Tibial nerve (tissue), 4 donors: ENCODE measurements around the gene MPL.

Experiments used
- EP300 ChIP-seq, 2 donors: sonication (generic); formaldehyde crosslinking; IDR thresholded peaks; one replicate each; pipeline ENCODE4 v1.6.1; 2017; ENCODE audit warnings: antibody characterized with exemption in 2 of 2, mild to moderate bottlenecking in 1 of 2
- POLR2A ChIP-seq, 2 donors: fragments of 450-650 bp; IDR thresholded peaks; one replicate each; pipeline ENCODE4 v1.6.1; 2017; ENCODE audit warnings: antibody characterized with exemption in 2 of 2, mild to moderate bottlenecking in 2 of 2, moderate library complexity in 2 of 2
- TF ChIP-seq, protein P1 (sequence below), 5 experiments: fragments of 200-600 bp in 3 of 5; fragments of 450-650 bp in 2 of 5; sonication (generic) in 3 of 5; IDR thresholded peaks; one replicate each; pipeline ENCODE4 v1.5.1; 2016 to 2019; ENCODE audit warnings: antibody characterized with exemption in 5 of 5, mild to moderate bottlenecking in 3 of 5, moderate library complexity in 2 of 5

DNA sequence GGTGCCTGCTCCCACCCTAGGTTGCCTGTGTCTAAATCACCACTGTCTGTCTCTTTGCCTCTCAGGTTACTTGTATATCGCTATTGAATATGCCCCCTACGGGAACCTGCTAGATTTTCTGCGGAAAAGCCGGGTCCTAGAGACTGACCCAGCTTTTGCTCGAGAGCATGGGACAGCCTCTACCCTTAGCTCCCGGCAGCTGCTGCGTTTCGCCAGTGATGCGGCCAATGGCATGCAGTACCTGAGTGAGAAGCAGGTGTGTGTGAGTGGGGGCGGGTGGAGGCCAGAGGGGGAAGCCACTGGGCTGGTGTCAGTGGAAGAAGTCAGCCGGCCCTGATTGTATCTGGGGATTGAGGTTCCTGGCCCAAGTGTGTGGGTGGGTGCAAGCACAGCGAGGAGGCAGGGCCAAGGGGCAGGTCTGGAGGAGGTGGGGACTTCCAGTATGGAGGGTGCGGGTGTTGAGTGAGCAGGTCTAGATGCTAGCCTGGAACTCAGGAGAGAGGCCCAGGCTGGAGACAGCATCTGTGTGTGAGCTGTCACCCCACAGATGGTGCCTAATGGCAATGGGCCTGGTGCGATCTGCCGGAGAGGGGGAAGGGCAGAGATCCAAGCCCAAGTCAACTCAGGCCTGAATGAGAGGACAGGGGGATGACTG lies 19.7 kb upstream of the MPL start:
- TF ChIP-seq, protein P1, sequence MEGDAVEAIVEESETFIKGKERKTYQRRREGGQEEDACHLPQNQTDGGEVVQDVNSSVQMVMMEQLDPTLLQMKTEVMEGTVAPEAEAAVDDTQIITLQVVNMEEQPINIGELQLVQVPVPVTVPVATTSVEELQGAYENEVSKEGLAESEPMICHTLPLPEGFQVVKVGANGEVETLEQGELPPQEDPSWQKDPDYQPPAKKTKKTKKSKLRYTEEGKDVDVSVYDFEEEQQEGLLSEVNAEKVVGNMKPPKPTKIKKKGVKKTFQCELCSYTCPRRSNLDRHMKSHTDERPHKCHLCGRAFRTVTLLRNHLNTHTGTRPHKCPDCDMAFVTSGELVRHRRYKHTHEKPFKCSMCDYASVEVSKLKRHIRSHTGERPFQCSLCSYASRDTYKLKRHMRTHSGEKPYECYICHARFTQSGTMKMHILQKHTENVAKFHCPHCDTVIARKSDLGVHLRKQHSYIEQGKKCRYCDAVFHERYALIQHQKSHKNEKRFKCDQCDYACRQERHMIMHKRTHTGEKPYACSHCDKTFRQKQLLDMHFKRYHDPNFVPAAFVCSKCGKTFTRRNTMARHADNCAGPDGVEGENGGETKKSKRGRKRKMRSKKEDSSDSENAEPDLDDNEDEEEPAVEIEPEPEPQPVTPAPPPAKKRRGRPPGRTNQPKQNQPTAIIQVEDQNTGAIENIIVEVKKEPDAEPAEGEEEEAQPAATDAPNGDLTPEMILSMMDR (IDR thresholded peaks at IDR 0.05) = no peak
- no peak for TF ChIP-seq POLR2A (IDR thresholded peaks at IDR 0.05)
- TF ChIP-seq EP300 (IDR thresholded peaks at IDR 0.05) = no peak
